ENCODE results near the gene CTDNEP1. TPM values are rescaled to one million over a fixed set of nuclear protein-coding genes. Genes with fewer than 3 reads are reported as not detected.

CTDNEP1 gene
- polyA plus RNA-seq, 2 of the 4 experiments (the other 2 are of a cell fraction), result 145 to 161 TPM

DNA sequence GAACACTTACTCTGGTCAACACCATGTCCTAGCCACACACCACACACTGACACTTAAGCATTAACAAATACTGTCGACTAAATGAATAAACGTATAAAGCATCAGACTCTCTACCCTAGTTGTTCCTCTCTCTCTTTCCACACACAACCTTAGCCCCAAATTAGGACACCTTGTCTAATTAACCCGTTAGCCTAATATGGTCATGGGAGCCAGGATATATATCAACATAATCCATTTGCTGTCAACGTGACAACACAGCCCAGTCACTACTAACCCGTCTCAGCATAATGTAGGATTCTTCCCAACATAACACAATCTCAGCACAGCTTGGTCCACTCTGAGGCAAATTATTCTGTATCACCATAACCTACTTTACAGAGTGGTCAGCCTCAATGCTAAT is 19.4 kb downstream of the CTDNEP1 start:
- FAIRE-seq (peak; percentile 28), ATAC-seq (no peak), DNase-seq (ENCODE audit: low read depth in 1 of 2, low spot score in 1 of 2) (no peak)
- CTCF ChIA-PET, result interaction anchor here (0.5 to 17.3 kb wide), 5 partner anchors 10 to 186 kb away, joined by 3 to 169 read pairs (median 7); partner anchors contain the start of genes ACADVL and DLG4
- 93% methylated on average over 5 of the region's 5 CpGs for WGBS (ENCODE audit: missing lambda C conversion rate)
- Histone ChIP-seq H3K9me3 (no peaks in the 10 kb centered on the region), H3K4me3 (no peak overlapping the region), H3K4me1 (peaks cover 49% of the 10 kb centered on the region), H3K4me2 (peak overlapping the region; percentile 92), H3K27ac (no peak overlapping the region)
- no peak for TF ChIP-seq ATOH8 (CRISPR knock-in tag; IDR thresholded peaks at IDR 0.05; ENCODE audit: low read depth)
- no peak for TF ChIP-seq POLR2A (IDR thresholded peaks at IDR 0.05; ENCODE audit: low read length)
- TF ChIP-seq JUN (IDR thresholded peaks at IDR 0.05), result no peak
- TF ChIP-seq EP300 (IDR thresholded peaks at IDR 0.05), result no peak
- TF ChIP-seq KDM1A (IDR thresholded peaks at IDR 0.05; ENCODE audit: low read depth), result no peak
- no peak for TF ChIP-seq HOXB5 (CRISPR knock-in tag; IDR thresholded peaks at IDR 0.05)
- TF ChIP-seq HEYL (CRISPR knock-in tag; IDR thresholded peaks at IDR 0.05), result no peak
- no peak for TF ChIP-seq CHD4 (IDR thresholded peaks at IDR 0.05; ENCODE audit: borderline replicate concordance)
- TF ChIP-seq, protein P1, sequence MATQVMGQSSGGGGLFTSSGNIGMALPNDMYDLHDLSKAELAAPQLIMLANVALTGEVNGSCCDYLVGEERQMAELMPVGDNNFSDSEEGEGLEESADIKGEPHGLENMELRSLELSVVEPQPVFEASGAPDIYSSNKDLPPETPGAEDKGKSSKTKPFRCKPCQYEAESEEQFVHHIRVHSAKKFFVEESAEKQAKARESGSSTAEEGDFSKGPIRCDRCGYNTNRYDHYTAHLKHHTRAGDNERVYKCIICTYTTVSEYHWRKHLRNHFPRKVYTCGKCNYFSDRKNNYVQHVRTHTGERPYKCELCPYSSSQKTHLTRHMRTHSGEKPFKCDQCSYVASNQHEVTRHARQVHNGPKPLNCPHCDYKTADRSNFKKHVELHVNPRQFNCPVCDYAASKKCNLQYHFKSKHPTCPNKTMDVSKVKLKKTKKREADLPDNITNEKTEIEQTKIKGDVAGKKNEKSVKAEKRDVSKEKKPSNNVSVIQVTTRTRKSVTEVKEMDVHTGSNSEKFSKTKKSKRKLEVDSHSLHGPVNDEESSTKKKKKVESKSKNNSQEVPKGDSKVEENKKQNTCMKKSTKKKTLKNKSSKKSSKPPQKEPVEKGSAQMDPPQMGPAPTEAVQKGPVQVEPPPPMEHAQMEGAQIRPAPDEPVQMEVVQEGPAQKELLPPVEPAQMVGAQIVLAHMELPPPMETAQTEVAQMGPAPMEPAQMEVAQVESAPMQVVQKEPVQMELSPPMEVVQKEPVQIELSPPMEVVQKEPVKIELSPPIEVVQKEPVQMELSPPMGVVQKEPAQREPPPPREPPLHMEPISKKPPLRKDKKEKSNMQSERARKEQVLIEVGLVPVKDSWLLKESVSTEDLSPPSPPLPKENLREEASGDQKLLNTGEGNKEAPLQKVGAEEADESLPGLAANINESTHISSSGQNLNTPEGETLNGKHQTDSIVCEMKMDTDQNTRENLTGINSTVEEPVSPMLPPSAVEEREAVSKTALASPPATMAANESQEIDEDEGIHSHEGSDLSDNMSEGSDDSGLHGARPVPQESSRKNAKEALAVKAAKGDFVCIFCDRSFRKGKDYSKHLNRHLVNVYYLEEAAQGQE (IDR thresholded peaks at IDR 0.05), result no peak
- TF ChIP-seq EHF (CRISPR knock-in tag; IDR thresholded peaks at IDR 0.05), result no peak
- TF ChIP-seq MAX (IDR thresholded peaks at IDR 0.05), result no peak
- TF ChIP-seq MAZ (IDR thresholded peaks at IDR 0.05; ENCODE audit: borderline replicate concordance, low read depth, low read length), result no peak
- POLR2A ChIA-PET, result interaction anchor here (0.7 kb wide), 1 partner anchor 17 kb away, joined by 3 read pairs; no protein-coding TSS in a partner anchor

- DNase-seq (ENCODE audit: low read depth in 1 of 2, low spot score in 1 of 2) (no peak), FAIRE-seq (no peak), ATAC-seq (no peak)
- ChIA-PET POLR2A (interaction anchor here (0.6 to 0.9 kb wide), 2 partner anchors 9 to 174 kb away, joined by 3 to 4 read pairs; partner anchors contain the start of genes ACADVL, DLG4 and TMEM256), CTCF (interaction anchor here (1.4 to 17.3 kb wide), 4 partner anchors 8 to 184 kb away, joined by 4 to 169 read pairs (median 6); partner anchors contain the start of genes ACADVL and DLG4)
- H3K4me3 ChIP-seq, result no peak overlapping the region
- H3K27ac ChIP-seq, result no peak overlapping the region
- TF ChIP-seq, protein P2, sequence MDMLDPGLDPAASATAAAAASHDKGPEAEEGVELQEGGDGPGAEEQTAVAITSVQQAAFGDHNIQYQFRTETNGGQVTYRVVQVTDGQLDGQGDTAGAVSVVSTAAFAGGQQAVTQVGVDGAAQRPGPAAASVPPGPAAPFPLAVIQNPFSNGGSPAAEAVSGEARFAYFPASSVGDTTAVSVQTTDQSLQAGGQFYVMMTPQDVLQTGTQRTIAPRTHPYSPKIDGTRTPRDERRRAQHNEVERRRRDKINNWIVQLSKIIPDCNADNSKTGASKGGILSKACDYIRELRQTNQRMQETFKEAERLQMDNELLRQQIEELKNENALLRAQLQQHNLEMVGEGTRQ (IDR thresholded peaks at IDR 0.05), result no peak
- no peak for TF ChIP-seq SMC3 (IDR thresholded peaks at IDR 0.05)
- TF ChIP-seq PBX3 (IDR thresholded peaks at IDR 0.05), result no peak
- TF ChIP-seq HDAC2 (IDR thresholded peaks at IDR 0.05), result no peak
- TF ChIP-seq ZFP36 (IDR thresholded peaks at IDR 0.05; ENCODE audit: borderline replicate concordance, partially characterized antibody), result no peak
- TF ChIP-seq HOXB5 (CRISPR knock-in tag; IDR thresholded peaks at IDR 0.05), result no peak
- no peak for TF ChIP-seq ZNF302 (CRISPR knock-in tag; IDR thresholded peaks at IDR 0.05)
- no peak for TF ChIP-seq SREBF2 (IDR thresholded peaks at IDR 0.05)
- no peak for TF ChIP-seq JUN (IDR thresholded peaks at IDR 0.05)
- WGBS (ENCODE audit: missing lambda C conversion rate), result 94% methylated on average over 19 of the region's 19 CpGs
- H3K9me3 ChIP-seq, result no peaks in the 10 kb centered on the region
- H3K4me2 ChIP-seq, result no peak overlapping the region
- H3K4me1 ChIP-seq, result peaks cover 23% of the 10 kb centered on the region
These were observed 22.0 kb downstream of the CTDNEP1 start for GRCh38 chr17:7229504-7229903.
